Hepatocyte (in vitro differentiated cells): ENCODE results near the gene TBR1. TPM values are rescaled to one million over a fixed set of nuclear protein-coding genes. Genes with fewer than 3 reads are reported as not detected.

Experiments
- DNase-seq: peaks from one replicate; pipeline ENCODE4 v3.0.0-alpha.2; 2016; ENCODE audit warnings: low spot score
- H2AFZ ChIP-seq: fragments of 200-600 bp; sonication (generic); 2 replicates; pipeline ENCODE4 v1.6.0; 2016; ENCODE audit warnings: antibody characterized with exemption, mild to moderate bottlenecking
- H3K27ac ChIP-seq: fragments of 200-600 bp; sonication (generic); 2 replicates; pipeline ENCODE4 v1.5.1; 2016; ENCODE audit warnings: mild to moderate bottlenecking
- H3K27me3 ChIP-seq: fragments of 200-600 bp; sonication (generic); 2 replicates; pipeline ENCODE4 v1.6.1; 2016
- H3K36me3 ChIP-seq: fragments of 200-600 bp; sonication (generic); replicated peaks from 2 replicates; pipeline ENCODE4 v1.5.1; 2016; ENCODE audit warnings: low read depth; ENCODE audit not compliant: insufficient read depth
- H3K4me1 ChIP-seq: fragments of 200-600 bp; sonication (generic); 2 replicates; pipeline ENCODE4 v1.5.1; 2016; ENCODE audit warnings: mild to moderate bottlenecking, moderate library complexity; ENCODE audit not compliant: insufficient read depth
- H3K4me2 ChIP-seq: fragments of 200-600 bp; sonication (generic); 2 replicates; pipeline ENCODE4 v1.6.0; 2016
- H3K4me3 ChIP-seq: fragments of 200-600 bp; sonication (generic); 2 replicates; pipeline ENCODE4 v1.5.1; 2016; ENCODE audit warnings: mild to moderate bottlenecking
- H3K79me2 ChIP-seq: fragments of 200-600 bp; sonication (generic); 2 replicates; pipeline ENCODE4 v1.6.0; 2017; ENCODE audit warnings: mild to moderate bottlenecking
- H3K9me2 ChIP-seq: fragments of 200-600 bp; sonication (generic); replicated peaks from 2 replicates; pipeline ENCODE4 v1.6.0; 2017; ENCODE audit warnings: mild to moderate bottlenecking; ENCODE audit not compliant: insufficient read depth
- H3K9me3 ChIP-seq: fragments of 200-600 bp; sonication (generic); 2 replicates; pipeline ENCODE4 v1.5.1; 2016; ENCODE audit warnings: low read depth, mild to moderate bottlenecking
- H4K20me1 ChIP-seq: fragments of 200-600 bp; sonication (generic); 2 replicates; pipeline ENCODE4 v1.6.0; 2016; ENCODE audit warnings: mild to moderate bottlenecking; ENCODE audit not compliant: insufficient read depth, poor library complexity, severe bottlenecking
- CTCF ChIP-seq: fragments of 200-600 bp; sonication (generic); IDR thresholded peaks from 2 replicates; pipeline ENCODE4 v1.5.1; 2016; ENCODE audit warnings: antibody characterized with exemption, mild to moderate bottlenecking; ENCODE audit not compliant: poor library complexity
- EZH2 ChIP-seq: fragments of 200-600 bp; sonication (generic); IDR thresholded peaks from 2 replicates; pipeline ENCODE4 v1.6.1; 2016; ENCODE audit warnings: antibody characterized with exemption, mild to moderate bottlenecking, borderline replicate concordance
- EZH2phosphoT487 ChIP-seq: fragments of 200-600 bp; sonication (generic); IDR thresholded peaks from one replicate; pipeline ENCODE4 v1.6.1; 2018; ENCODE audit warnings: antibody characterized with exemption, mild to moderate bottlenecking, low read depth, moderate library complexity; ENCODE audit not compliant: unreplicated experiment, severe bottlenecking
- WGBS: methylation state at CpG from one replicate; pipeline ENCODE4 v1.1.6; 2016; ENCODE audit warnings: low lambda C conversion rate; ENCODE audit errors: missing lambda C conversion rate; 5-methylcytosine and 5-hydroxymethylcytosine counted together
- polyA plus RNA-seq: library from polyadenylated mRNA; unstranded; fragments of >200 nt; fragmentation: Nextera tagmentation; extraction: Ambion mirVana; gene quantifications from 2 replicates; pipeline ENCODE4 v1.2.1, GENCODE V29; 2016
- total RNA-seq: library from RNA; depleted of rRNA; stranded (reverse); fragments of >200 nt; gene quantifications from 2 replicates; pipeline ENCODE4 v1.2.3, GENCODE V29; 2014

Gene TBR1
- total and polyA plus RNA-seq, 2 experiments from 2014 or later = not detected

GRCh38 chr2:161379740-161380139 is 36.4 kb upstream of the TBR1 start:
- WGBS = 92% methylated on average over 2 of the region's 2 CpGs

GRCh38 chr2:161381546-161381945 is 34.6 kb upstream of the TBR1 start:
- Histone ChIP-seq H3K4me1 (no peaks in the 10 kb centered on the region), H4K20me1 (no peaks in the 10 kb centered on the region), H3K79me2 (no peaks in the 10 kb centered on the region), H2AFZ (no peak overlapping the region), H3K27ac (no peak overlapping the region), H3K36me3 (no peaks in the 10 kb centered on the region), H3K27me3 (no peaks in the 10 kb centered on the region), H3K9me3 (no peaks in the 10 kb centered on the region), H3K9me2 (no peaks in the 10 kb centered on the region), H3K4me3 (no peak overlapping the region), H3K4me2 (no peak overlapping the region)
- DNase-seq = no peak
- 97% methylated on average over 3 of the region's 3 CpGs for WGBS
- TF ChIP-seq EZH2 = no peak
- TF ChIP-seq EZH2phosphoT487 = no peak
- TF ChIP-seq CTCF = no peak

More at GRCh38 chr2:161379740-161380139, 36.4 kb upstream of the TBR1 start:
- H3K4me3 ChIP-seq = no peak overlapping the region
- no peaks in the 10 kb centered on the region for H3K9me3 ChIP-seq
- H3K4me2 ChIP-seq = no peak overlapping the region
- no peak for DNase-seq
- no peaks in the 10 kb centered on the region for H3K79me2 ChIP-seq
- no peaks in the 10 kb centered on the region for H3K9me2 ChIP-seq
- no peaks in the 10 kb centered on the region for H4K20me1 ChIP-seq
- TF ChIP-seq EZH2phosphoT487 = no peak
- no peak for TF ChIP-seq EZH2
- TF ChIP-seq CTCF = no peak
- no peak overlapping the region for H3K27ac ChIP-seq
- no peaks in the 10 kb centered on the region for H3K36me3 ChIP-seq
- H3K27me3 ChIP-seq = no peaks in the 10 kb centered on the region
- no peaks in the 10 kb centered on the region for H3K4me1 ChIP-seq
- H2AFZ ChIP-seq = no peak overlapping the region

GRCh38 chr2:161382747-161383146 is 33.4 kb upstream of the TBR1 start:
- no peaks in the 10 kb centered on the region for H4K20me1 ChIP-seq
- H3K9me2 ChIP-seq = no peaks in the 10 kb centered on the region
- no peak overlapping the region for H3K4me3 ChIP-seq
- H2AFZ ChIP-seq = no peak overlapping the region
- no peaks in the 10 kb centered on the region for H3K79me2 ChIP-seq
- H3K27ac ChIP-seq = no peak overlapping the region
- H3K36me3 ChIP-seq = no peaks in the 10 kb centered on the region
- TF ChIP-seq CTCF (no peak), EZH2phosphoT487 (no peak), EZH2 (no peak)
- H3K9me3 ChIP-seq = no peaks in the 10 kb centered on the region
- H3K4me2 ChIP-seq = no peak overlapping the region
- no peaks in the 10 kb centered on the region for H3K4me1 ChIP-seq
- 99% methylated on average over 4 of the region's 4 CpGs for WGBS
- DNase-seq = no peak
- H3K27me3 ChIP-seq = no peaks in the 10 kb centered on the region

GRCh38 chr2:161384864-161385263 is 31.2 kb upstream of the TBR1 start:
- Histone ChIP-seq H3K79me2 (no peaks in the 10 kb centered on the region), H2AFZ (no peak overlapping the region), H3K36me3 (no peaks in the 10 kb centered on the region), H3K9me2 (no peaks in the 10 kb centered on the region), H3K4me3 (no peak overlapping the region), H3K9me3 (no peaks in the 10 kb centered on the region), H3K27ac (no peak overlapping the region), H3K27me3 (no peaks in the 10 kb centered on the region), H4K20me1 (no peaks in the 10 kb centered on the region), H3K4me2 (no peak overlapping the region), H3K4me1 (no peaks in the 10 kb centered on the region)
- DNase-seq = no peak
- TF ChIP-seq CTCF (no peak), EZH2 (no peak), EZH2phosphoT487 (no peak)
